ENCODE measurements around the gene CLEC18A. TPM values are rescaled to one million over a fixed set of nuclear protein-coding genes. Genes with fewer than 3 reads are reported as not detected.

CLEC18A gene
- total and polyA plus RNA-seq, 2 of the 4 experiments (the other 2 are of a cell fraction): under 0.01 TPM; not detected in 1

DNA sequence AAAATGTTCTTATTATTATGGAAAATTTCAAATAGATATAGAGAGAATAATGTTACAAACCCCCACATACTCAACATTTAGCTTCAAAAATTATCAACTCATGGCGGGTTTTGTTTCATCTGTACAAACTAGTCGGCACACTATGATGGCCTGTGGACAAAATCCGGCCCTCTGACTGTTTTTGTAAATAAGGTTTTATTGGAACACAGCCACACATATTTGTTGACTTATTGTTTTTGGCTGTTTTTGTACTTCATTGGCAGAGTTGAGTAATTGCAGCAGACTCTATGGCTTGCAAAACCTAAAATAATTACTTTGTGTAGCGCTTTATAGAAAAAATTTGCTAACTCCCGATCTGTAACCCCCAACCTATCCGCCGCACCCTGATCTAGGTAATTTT, 41.4 kb upstream of the CLEC18A start:
- dilution Hi-C loops (cut with HindIII; ENCODE audit: low sequenced_read_pairs, unreplicated experiment): no loop called here
- no peak overlapping the region for H3K14ac ChIP-seq (replicated peaks; ENCODE audit: low read depth, low read length)
- peaks cover 2% of the 10 kb centered on the region for H3K9me1 ChIP-seq (ENCODE audit: insufficient read depth, low read length)
- H3K4me2 ChIP-seq (ENCODE audit: low read depth, low read length): no peak overlapping the region
- H3K23ac ChIP-seq (ENCODE audit: low read depth, low read length): no peak overlapping the region
- peaks cover 0 to 7% of the 10 kb centered on the region in 2 experiments; a peak in 1 of 4 replicates for H3K79me1 ChIP-seq (ENCODE audit: low read depth in 1 of 2, low read length in 2 of 2)
- no peak for DNase-seq
- H2AK5ac ChIP-seq (ENCODE audit: low read depth, low read length): no peak overlapping the region
- no peak overlapping the region for H4K91ac ChIP-seq (ENCODE audit: insufficient read depth, low read depth, low read length)
- no CpG with 5 or more reads among the region's 7 CpGs for WGBS, 2 experiments (ENCODE audit: extremely low coverage in 2 of 2, insufficient read length in 1 of 2)
- peaks cover 9% of the 10 kb centered on the region for H3K4me1 ChIP-seq (ENCODE audit: control insufficient read depth, insufficient read depth, low read length)
- intact Hi-C loops (cut with micrococcal nuclease): no loop called here
- H4K5ac ChIP-seq (ENCODE audit: low read depth, low read length): no peak overlapping the region
- H2AK9ac ChIP-seq (replicated peaks; ENCODE audit: low read depth, low read length, poor library complexity): no peak overlapping the region
- H3K36me3 ChIP-seq (ENCODE audit: control insufficient read depth, insufficient read depth, low read length): peaks cover 10% of the 10 kb centered on the region
- H3K4ac ChIP-seq (ENCODE audit: low read depth, low read length): no peak overlapping the region
- no peak overlapping the region for H2BK120ac ChIP-seq (ENCODE audit: low read depth, low read length)
- ChIA-PET POLR2A (ENCODE audit: unreplicated experiment) (no interaction called here), CTCF (interaction anchor here (0.8 kb wide), 1 partner anchor 9 kb away, joined by 6 read pairs; no protein-coding TSS in a partner anchor)
- H3K56ac ChIP-seq (ENCODE audit: extremely low read depth, insufficient read depth, low read length): no peak overlapping the region
- H2BK15ac ChIP-seq (ENCODE audit: low read depth, low read length): no peak overlapping the region
- no peaks in the 10 kb centered on the region; the same call in 1 of the 2 replicates for H4K20me1 ChIP-seq (ENCODE audit: insufficient read depth, low read length)
- BruUV-seq (replicated peaks): no TSS peak
- in situ Hi-C loops (cut with MboI; ENCODE audit: low sequenced_read_pairs): no loop called here
- no peak overlapping the region for H3K27ac ChIP-seq (ENCODE audit: insufficient read depth, low read length)
- H3K9me3 ChIP-seq (ENCODE audit: control insufficient read depth, insufficient read depth, low read length): no peaks in the 10 kb centered on the region
- no peak overlapping the region for H3K18ac ChIP-seq (ENCODE audit: low read depth, low read length)
- no peak overlapping the region for H2BK5ac ChIP-seq (ENCODE audit: low read depth, low read length, poor library complexity, severe bottlenecking)
- H3K27me3 ChIP-seq (ENCODE audit: control insufficient read depth, insufficient read depth, low read length): no peaks in the 10 kb centered on the region
- no peak overlapping the region for H3K9ac ChIP-seq (ENCODE audit: low read depth, low read length)
- no peak for ATAC-seq (ENCODE audit: low read depth)
- H2BK20ac ChIP-seq (ENCODE audit: low read depth, low read length): no peak overlapping the region
- no peak overlapping the region for H2AFZ ChIP-seq (replicated peaks; ENCODE audit: low read length, poor library complexity)
- no peak overlapping the region for H3K4me3 ChIP-seq (ENCODE audit: insufficient read depth, low read depth, low read length)
- H4K8ac ChIP-seq (ENCODE audit: low read depth in 2 of 2, low read length in 2 of 2): no peak overlapping the region
- no peak for TF ChIP-seq RCOR1 (IDR thresholded peaks at IDR 0.05; ENCODE audit: insufficient replicate concordance, low read length)
- no peak for TF ChIP-seq MAFK (IDR thresholded peaks at IDR 0.05; ENCODE audit: low read depth, low read length)
- TF ChIP-seq, protein P1, sequence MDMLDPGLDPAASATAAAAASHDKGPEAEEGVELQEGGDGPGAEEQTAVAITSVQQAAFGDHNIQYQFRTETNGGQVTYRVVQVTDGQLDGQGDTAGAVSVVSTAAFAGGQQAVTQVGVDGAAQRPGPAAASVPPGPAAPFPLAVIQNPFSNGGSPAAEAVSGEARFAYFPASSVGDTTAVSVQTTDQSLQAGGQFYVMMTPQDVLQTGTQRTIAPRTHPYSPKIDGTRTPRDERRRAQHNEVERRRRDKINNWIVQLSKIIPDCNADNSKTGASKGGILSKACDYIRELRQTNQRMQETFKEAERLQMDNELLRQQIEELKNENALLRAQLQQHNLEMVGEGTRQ (IDR thresholded peaks at IDR 0.05; ENCODE audit: low read depth, low read length): no peak
